Stimulated activated CD8-positive, alpha-beta memory T cell treated with anti-CD3 and anti-CD28 coated beads, Interleukin-7, amount 100 ng/mL, for 48 hours (primary cell): Measurements from ENCODE around the gene TRMT61A.
A peak's percentile ranks its signal among the peaks of the same experiment; 100 is the strongest.

Experiments
- DNase-seq, 2 donors: peaks; one replicate each; pipeline ENCODE4 v3.0.0-alpha.2; 2020; ENCODE audit warnings: low read depth in 1 of 2; ENCODE audit errors: extremely low read depth in 1 of 2

TRMT61A gene

DNA sequence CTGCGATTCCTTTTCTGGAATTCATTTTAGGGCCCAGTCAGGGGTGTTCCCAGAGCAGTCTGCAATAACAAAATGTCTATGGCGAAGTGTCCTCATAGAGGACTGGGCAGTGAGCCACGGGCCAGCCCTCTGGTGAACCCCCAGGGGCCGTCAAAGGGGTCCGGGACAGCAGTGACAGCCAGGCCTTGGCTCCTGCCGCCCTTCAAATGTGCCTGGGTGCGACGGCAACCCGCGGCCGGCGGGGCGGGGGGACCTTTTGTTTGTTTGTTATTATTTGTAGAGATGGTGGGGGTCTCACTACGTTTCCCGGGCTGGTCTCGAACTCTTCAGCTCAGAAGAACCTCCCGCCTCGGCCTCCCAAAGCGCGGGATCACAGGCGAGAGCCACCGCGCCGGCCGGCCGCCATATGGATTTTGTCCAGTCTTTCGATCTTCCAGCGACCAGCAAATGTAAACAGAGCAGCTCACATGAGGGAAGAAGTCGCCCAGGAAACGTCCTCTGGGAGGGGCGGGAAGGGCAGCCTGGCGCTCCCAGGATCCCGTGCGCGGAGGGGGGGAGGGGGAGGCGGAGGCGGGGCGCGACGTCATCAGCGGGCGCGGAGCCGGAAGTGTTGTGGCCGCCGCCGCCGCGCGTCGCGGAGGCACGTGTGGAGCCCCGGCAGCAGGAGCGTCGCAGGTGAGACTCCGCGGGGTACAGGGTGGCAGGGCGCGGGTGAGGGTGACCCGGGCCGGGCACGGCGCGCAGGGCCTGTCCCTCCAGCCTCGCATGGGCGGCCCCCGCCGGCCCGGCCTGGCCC lies at the start of gene TRMT61A:
Gene TRMT61A, plus strand, starts transcription at position 610 of the 796 bp plus-strand sequence. CDS start 783 bp downstream, outside the sequence.
- peak; percentile 55 to 63 for DNase-seq

DNA sequence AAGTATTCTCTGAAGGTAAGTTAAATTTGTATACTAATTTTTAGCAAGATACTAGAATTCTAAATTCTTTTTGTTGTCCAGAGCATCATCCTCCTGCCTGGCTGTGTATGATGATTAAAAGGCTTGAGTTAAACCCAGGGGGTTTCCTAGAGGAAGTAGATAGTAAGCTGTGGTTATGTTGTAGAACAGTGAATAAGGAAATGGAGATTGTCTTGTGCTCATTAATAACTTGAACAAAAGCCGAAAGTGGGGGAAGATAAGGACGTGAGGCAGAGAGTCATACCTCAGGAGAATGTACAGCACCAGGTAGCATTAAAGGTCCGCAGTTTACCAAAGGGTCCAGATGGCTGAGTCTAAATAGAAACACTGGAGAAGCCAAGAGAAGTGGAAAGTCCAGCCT lies 48.4 kb upstream of the TRMT61A start:
- no peak for DNase-seq

DNA sequence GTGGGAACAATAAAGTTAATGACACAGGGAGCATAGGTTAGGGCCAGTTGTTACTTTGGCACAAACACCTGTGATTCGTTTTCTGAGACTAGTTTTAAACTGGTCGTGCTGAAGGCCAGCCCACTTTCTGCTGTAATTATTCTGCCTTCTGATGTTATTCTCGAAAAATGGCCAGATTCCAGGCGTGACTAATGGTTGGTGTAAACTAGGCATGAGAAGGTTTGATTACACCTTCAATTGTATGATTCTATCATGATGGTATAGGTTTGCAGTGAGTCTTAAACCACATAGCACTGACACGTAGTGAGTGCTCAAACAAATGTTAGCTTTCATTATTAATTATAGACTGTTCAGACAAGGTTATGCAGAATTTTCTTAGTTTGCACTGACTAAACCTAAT lies 45.4 kb upstream of the TRMT61A start:
- DNase-seq: no peak

DNA sequence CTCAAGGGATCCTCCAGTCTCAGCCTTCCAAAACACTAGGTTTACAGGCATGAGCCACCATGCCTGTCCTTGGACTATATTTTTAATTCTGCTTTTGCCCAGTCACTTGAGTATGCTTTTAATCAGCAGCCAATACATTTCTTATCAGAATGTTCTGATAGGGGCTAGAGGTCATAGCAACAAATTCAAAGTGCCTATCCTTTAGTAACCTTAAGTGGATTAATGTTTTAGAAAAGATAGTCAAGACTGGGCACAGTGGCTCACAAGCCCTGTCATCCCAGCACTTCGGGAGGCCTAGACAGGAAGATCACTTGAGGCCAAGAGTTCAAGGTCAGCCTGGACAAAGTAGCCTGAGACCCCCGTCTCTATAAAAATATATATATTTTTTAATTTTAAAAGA lies 43.5 kb upstream of the TRMT61A start:
- no peak for DNase-seq

DNA sequence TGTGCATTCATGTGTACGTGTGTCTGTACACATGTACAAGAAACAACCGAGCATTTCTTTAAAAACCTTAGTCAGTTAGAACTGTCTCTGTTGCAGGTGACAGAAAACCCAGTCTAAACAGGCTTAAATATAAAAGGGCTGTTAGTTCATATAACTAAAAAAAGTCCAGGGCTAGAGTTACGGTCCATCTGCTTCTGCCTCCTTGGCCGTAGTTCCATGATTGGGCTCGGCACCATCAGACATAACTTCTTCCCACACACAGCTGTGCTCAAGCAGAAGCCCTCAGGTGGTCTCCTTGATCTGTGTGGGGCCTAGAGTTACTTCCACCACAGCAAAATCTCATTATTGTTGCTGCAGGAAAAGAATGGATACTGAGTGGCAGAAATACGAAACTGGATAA lies 40.9 kb upstream of the TRMT61A start:
- no peak for DNase-seq

DNA sequence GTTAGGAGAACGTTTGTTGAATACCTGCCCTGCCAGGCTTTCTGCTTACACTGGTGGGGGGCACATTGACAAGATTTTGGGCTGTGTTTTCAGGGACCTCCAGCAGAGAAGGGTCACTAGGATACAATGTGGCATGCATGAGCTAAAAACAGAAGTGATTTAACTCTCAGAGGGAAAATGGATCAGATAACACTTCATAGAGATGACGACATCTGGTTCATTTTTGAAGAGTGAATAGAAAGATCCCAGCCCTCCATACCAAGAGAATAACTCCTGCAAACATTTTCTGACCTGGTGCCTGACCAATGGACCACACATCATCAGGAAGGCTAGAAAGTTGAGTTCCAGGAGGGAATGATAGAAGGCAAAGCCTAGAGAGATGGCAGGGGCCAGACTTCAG lies 40.0 kb upstream of the TRMT61A start:
- no peak for DNase-seq

DNA sequence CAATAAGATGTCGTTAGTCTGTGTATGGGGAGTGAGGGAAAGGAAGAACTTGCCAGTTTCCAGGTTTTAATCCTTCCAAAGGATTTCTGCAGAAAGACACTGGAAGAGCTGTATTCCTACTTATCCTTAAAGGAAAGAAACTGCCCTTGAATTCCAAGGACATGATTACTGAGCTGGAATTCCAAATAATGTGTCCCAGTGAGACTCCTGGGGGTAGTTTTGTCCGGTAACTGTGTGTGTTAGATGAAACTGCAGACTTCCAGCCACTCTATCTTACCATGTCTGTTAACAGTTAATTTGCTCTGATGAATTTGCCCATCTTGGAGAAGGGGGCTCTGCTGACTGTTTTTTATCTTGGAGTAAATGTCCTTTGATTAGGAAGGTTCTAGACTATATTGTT lies 39.4 kb upstream of the TRMT61A start:
- no peak for DNase-seq

DNA sequence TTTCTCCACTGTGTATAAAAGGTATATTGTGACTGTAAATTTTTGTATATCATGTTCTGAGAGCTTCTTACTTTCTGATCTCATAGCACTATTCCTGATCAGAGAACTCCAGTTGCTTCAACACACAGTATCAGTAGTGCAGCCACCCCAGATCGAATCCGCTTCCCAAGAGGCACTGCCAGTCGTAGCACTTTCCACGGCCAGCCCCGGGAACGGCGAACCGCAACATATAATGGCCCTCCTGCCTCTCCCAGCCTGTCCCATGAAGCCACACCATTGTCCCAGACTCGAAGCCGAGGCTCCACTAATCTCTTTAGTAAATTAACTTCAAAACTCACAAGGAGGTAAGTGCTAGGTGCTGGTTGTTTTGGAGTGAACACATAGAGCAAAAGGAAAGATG lies 37.3 kb upstream of the TRMT61A start:
- DNase-seq: no peak

DNA sequence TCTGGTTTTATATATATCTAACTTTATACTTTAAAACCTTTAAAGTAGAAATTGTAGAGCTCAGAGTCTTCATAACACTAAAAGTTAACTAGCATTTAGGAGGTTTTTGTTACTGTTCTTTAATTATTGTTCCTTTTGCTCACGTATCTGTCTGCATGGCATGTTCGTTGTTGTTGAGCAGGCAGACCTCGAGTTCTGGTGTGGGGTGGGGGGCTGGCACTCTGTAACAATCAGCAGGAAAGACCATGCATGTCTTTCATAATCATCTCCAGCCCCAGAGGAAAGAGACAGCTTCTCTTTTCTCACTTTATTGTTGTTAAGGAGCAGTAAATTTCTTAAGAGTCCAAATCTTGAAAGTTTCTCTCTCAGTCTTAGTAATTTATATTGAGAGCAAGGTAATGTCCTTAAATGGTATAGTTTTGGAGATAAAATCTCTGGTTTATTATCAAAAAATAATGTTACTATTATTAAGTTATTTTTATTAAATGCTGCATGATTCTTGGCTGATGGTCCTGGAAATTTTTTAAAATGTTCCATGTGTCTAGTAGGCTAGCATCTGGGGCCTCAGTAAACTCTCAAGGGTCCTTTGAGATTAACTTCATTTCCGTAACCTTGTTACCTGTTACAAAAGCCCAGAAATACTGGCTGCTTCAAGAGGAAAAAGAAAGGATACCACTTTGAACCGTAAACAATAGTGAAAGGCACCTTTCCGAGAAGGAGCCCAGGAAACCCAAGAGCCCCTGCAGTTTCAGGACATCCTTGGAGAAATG lies 36.7 kb upstream of the TRMT61A start:
- no peak for DNase-seq

DNA sequence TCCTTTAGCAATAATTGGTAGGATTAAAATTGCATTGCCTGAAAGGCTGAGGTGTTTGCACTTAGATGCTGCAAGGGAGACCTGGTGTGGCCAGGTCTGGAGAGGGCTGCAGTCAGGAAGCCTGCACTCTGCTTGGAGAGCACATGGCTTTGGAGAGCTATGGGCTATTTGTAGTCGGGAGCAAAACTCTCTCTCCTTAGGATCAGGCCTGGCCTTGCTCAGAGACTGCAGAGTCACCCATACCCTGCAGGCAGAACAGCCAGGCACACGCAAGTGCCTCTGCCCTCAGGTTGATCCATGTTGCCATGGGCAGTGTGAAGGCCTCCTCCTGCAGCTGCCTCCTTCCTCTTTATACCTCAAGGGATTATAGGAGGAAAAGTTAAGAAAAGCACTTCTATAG lies 33.1 kb upstream of the TRMT61A start:
- no peak for DNase-seq

DNA sequence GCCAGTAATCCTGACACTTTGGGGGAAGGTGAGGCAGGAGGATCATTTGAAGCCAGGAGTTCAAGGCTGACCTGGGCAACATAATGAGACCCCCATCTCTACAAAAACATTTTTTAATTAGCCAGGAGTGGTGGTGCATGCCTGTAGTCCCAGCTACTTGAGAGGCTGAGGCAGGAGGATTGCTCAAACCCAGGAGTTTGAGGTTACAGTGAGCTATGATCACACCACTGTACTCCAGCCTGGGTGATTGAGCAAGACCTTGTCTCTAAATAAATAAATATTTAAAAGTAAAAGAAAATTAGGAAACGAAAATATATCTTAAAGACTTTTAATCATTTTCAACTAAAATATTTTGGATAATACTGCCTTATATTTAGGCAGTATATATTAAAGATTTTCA lies 32.2 kb upstream of the TRMT61A start:
- no peak for DNase-seq

DNA sequence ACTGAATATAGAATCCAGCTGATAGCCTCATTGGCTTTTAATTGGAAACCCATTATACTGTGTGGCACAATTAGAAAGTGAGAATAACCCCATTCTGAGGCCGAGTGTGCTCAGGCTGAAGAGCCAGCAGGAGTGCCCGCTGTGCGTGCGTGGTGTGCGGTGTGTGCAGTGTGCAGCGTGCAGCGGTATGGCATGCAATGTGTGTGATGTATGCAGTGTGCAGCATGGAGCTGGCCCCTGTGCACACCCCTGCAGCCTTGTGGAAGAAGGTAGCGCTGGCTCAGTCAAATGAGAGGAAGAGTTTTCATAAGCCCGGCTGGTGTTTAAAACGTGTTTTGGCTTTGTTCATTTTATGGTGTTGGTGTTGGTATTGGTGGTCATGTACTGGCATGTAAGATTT lies 29.3 kb upstream of the TRMT61A start:
- no peak for DNase-seq

DNA sequence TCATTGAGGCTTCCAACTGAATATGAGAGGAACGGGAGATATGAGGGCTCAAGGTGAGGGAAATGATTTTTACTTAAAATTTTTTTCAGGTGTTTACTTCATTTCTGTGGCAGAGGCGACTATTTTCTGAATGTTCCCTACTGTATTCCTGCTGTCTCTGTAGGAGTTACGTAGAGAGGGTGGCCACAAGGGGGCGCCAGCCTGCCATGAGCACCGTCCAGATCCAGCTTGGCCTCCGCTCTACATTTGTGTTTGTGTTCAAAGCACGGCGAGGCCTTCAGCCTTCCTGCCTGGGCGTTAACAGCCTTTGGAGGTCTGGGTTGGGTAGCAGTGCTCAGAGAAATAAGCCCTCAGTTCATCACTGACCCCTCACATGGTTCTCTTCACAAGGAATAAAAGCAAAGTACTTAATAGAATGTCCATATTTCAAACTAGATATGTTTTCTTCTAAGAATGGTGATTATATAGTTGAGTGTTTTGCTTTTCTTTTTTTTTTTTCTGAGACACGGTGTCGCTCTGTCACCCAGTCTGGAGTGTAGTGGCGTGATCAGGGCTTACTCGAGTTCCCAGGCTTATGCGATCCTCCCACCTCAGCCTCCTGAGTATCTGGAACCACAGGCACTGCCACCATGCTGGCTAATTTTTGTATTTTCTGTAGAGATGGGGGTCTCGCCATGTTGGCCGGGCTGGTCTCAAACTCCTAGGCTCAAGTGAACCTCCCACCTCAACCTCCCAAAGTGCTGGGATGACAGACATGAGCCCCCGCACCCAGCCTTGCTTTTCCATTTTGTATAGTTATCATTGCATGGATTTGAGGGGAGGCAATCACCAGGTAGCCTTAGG lies 28.6 kb upstream of the TRMT61A start:
- DNase-seq: peak; percentile 31 to 65

DNA sequence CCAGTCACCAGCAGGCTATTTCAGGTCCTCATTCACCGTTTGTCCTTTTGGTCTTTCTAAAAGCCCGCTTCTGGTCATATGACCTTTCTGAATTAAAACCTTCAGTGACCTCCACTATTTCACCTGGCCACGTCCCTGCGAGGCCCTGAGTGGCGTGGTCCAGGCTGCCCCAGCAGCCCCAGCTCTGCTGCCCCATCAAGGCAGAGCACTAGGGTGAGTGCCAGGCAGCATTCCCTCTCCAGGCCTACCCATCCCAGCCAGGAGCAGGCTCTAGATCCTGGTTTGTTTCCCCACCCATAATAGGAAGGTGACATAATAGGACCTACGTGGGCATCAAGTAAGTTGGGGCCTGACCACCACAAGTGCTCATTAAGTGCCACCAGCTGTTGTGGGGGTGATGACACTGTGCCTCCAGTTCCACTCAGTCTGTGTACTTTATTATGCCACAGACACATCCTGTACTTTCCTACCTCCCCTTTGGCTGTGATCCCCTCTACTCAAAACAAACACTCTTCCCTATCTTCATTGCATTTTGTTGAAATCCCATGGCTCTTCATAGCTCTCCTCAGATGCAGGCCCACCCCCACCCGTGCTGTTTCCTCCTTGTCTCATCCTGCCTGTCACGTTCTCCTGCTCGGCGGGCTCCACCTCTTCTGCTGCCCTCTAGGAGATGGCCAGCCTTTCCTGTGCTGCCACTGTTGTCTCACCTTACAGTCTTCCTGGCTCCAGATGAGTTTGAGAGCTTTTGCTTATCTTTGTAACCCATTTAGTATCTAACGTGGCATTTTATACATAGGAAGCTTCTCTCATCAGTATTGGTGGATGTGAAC lies 27.7 kb upstream of the TRMT61A start:
- no peak for DNase-seq

DNA sequence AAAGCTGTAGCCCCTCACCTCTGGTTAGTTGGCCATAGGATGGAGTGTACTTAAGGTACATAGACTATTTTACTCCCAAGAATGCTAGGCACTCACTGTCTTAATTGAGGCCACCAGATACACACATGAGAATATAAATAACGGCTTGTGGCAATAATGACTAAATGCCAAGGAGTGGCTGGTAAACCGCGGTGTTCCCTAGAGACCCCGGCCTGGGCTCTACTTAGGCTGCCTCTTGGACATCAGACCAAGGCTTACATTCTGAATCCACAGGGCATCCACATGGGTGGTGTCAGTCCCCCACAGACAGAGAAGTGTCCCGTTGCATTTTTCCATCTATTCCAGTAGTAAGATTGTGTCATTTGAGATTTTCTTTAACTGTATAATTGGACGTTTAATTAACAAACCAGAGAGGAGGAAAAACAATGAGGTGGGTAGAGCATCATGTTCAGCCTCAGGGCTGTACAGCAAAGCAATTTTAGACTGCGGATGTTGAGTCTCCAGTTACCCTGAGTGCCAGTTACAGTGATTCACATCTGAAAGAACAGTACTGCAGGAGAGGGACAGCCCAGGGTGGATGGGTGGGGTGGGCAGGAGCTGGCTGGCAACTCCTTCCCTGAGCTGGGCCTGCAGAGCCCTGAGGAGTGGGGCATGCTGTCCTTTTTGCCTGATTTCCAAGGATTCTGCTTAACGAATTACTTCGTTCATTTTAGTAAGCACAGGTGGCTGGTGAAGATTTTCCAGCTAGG lies 26.9 kb upstream of the TRMT61A start:
- no peak for DNase-seq

DNA sequence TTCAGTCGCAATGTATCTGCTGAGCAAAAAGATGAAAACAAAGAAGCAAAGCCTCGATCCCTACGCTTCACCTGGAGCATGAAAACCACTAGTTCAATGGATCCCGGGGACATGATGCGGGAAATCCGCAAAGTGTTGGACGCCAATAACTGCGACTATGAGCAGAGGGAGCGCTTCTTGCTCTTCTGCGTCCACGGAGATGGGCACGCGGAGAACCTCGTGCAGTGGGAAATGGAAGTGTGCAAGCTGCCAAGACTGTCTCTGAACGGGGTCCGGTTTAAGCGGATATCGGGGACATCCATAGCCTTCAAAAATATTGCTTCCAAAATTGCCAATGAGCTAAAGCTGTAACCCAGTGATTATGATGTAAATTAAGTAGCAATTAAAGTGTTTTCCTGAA lies 26.1 kb upstream of the TRMT61A start:
- DNase-seq: no peak

DNA sequence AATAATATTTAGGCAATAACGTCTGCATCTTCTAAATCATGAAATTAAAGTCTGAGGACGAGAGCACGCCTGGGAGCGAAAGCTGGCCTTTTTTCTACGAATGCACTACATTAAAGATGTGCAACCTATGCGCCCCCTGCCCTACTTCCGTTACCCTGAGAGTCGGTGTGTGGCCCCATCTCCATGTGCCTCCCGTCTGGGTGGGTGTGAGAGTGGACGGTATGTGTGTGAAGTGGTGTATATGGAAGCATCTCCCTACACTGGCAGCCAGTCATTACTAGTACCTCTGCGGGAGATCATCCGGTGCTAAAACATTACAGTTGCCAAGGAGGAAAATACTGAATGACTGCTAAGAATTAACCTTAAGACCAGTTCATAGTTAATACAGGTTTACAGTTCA lies 25.7 kb upstream of the TRMT61A start:
- no peak for DNase-seq

DNA sequence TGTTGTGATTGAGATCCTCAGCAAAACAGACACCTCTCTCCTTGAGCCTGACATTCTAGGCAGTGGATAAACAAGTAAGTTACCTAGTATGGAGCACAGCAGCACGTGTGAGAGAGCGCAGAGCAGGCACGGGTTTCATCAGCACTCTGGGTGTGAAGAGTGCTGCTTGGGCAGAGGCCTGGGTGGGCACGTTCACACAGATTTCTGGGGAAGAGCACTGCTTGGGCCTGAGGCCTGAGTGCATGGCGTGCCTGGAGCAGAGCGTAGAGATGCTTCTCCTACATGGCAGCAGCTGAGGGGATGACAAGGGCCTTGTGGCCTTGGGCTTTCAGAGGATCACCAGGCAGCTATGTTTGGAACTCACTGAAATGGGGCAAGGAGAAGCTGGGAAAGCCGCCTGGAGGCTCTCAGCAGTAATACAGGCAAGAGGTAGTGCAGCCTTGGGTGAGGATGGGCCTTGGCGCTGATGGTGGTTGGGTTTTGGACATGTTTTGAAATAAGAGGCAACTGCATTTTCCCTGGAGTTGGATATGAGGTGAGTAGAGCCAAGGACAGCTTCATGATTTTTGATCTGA lies 23.9 kb upstream of the TRMT61A start:
- DNase-seq: no peak

DNA sequence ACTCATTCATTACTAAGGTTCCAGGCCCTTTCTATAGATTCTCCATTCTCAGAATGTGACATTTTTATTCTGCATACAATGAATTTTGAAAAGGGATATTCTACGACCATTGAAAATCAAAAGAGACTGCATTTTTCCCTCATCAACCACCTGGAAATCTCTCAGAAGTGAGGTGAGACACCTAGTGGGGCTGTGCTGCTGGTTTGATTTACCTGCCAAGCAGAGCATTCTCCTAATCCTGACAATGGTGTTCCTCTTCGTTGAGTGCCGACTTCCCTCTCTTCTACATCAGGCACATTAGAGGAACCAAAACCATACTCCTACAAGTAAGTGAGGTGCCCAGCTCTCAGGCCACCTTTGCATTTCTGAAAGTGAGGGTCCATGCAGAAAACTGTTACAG lies 21.2 kb upstream of the TRMT61A start:
- no peak for DNase-seq
